ENCODE data around the gene SEC14L5. TPM values are rescaled to one million over a fixed set of nuclear protein-coding genes. Genes with fewer than 3 reads are reported as not detected.

SEC14L5 gene
- total and polyA plus RNA-seq, 10 of the 15 experiments (the other 5 are each of a cell fraction or from before 2014, with no cell fraction given) = 0.01 TPM; not detected in 9

GRCh38 chr16:5016967-5017677 is 59.0 kb downstream of the SEC14L5 start:
- ATAC-seq = no peak

More at GRCh38 chr16:5016967-5017677, 59.0 kb downstream of the SEC14L5 start:
- 3% methylated on average over 6 of the region's 6 CpGs for WGBS (ENCODE audit: insufficient coverage, insufficient replicate concordance, low lambda C conversion rate, missing lambda C conversion rate)
- no peak overlapping the region for H2AFZ ChIP-seq (ENCODE audit: control insufficient read depth, low read depth, low read length)
- CTCF ChIA-PET = no interaction called here
- no peak overlapping the region for H3K27ac ChIP-seq (ENCODE audit: control insufficient read depth, insufficient read depth)
- intact Hi-C loops (cut with micrococcal nuclease; ENCODE audit: unreplicated experiment) (no loop called here), in situ Hi-C loops (cut with MboI) (no loop called here)
- no peak for DNase-seq (ENCODE audit: low read depth, low spot score)
- H3K27me3 ChIP-seq (replicated peaks in 1 of 2; ENCODE audit: control insufficient read depth in 2 of 2, insufficient read depth in 2 of 2, low read length in 1 of 2) = no peaks in the 10 kb centered on the region; a peak in 1 of 4 replicates
- RAD21 ChIA-PET (ENCODE audit: unreplicated experiment) = no interaction called here
- H3K4me2 ChIP-seq (ENCODE audit: control insufficient read depth, insufficient read depth) = no peak overlapping the region
- H3K36me3 ChIP-seq (ENCODE audit: control insufficient read depth in 2 of 2, insufficient read depth in 2 of 2, low read length in 1 of 2) = no peaks in the 10 kb centered on the region
- no TSS peak for BruUV-seq (replicated peaks)
- no peaks in the 10 kb centered on the region for H4K20me1 ChIP-seq (ENCODE audit: control insufficient read depth, insufficient read depth)
- FAIRE-seq = no peak
- no peak overlapping the region for H3K4me3 ChIP-seq
- SMC1A ChIA-PET (ENCODE audit: uncharacterized antibody, unreplicated experiment) = no interaction called here
- TF ChIP-seq KAT2A (conservative IDR thresholded peaks at IDR 0.05; ENCODE audit: control insufficient read depth, low read depth, low read length) = no peak
- TF ChIP-seq MLLT1 (IDR thresholded peaks at IDR 0.05) = no peak
- no peak for TF ChIP-seq SUPT20H (IDR thresholded peaks at IDR 0.05; ENCODE audit: borderline replicate concordance, control insufficient read depth, low read depth, low read length)
- TF ChIP-seq ZNF207 (IDR thresholded peaks at IDR 0.05; ENCODE audit: borderline replicate concordance) = no peak
- no peak for TF ChIP-seq MTA2 (IDR thresholded peaks at IDR 0.05; ENCODE audit: low read depth)
- TF ChIP-seq ZNF622 (IDR thresholded peaks at IDR 0.05) = no peak
- no peak for TF ChIP-seq MEF2A (IDR thresholded peaks at IDR 0.05; ENCODE audit: insufficient read depth, low read depth, low read length)
- TF ChIP-seq PBX3 (IDR thresholded peaks at IDR 0.05; ENCODE audit: insufficient replicate concordance, low read depth, low read length) = no peak
- no peak for TF ChIP-seq KLF5 (IDR thresholded peaks at IDR 0.05; ENCODE audit: partially characterized antibody)
- no peak for TF ChIP-seq BMI1 (IDR thresholded peaks at IDR 0.05; ENCODE audit: borderline replicate concordance)
- no peak for TF ChIP-seq IRF3 (IDR thresholded peaks at IDR 0.05)
- no peak for TF ChIP-seq NR2C1 (IDR thresholded peaks at IDR 0.05)
- no peak for TF ChIP-seq TCF3 (IDR thresholded peaks at IDR 0.05; ENCODE audit: borderline replicate concordance, insufficient read depth, low read depth, low read length)
- no peak for TF ChIP-seq EGR1 (IDR thresholded peaks at IDR 0.05; ENCODE audit: borderline replicate concordance in 1 of 2, low read depth in 2 of 2, low read length in 2 of 2)
- TF ChIP-seq STAT1 (conservative IDR thresholded peaks at IDR 0.05) = no peak
- no peak for TF ChIP-seq KDM1A (IDR thresholded peaks at IDR 0.05; ENCODE audit: borderline replicate concordance)
- no peaks in the 10 kb centered on the region for H3K4me1 ChIP-seq (ENCODE audit: control insufficient read depth, insufficient read depth, low read length)
- no peaks in the 10 kb centered on the region for H3K79me2 ChIP-seq (ENCODE audit: control insufficient read depth, insufficient read depth, low read length)
- H3K9ac ChIP-seq (ENCODE audit: control insufficient read depth, insufficient read depth, low read length) = no peak overlapping the region
- POLR2A ChIA-PET = no interaction called here
- H3K9me3 ChIP-seq (replicated peaks; ENCODE audit: control insufficient read depth, insufficient read depth, low read length) = no peaks in the 10 kb centered on the region

Data from GM12878 (cell line).